H1 (cell line): ENCODE measurements around the gene OPHN1. TPM values are rescaled to one million over a fixed set of nuclear protein-coding genes. Genes with fewer than 3 reads are reported as not detected.

Source experiments
- CTCF ChIA-PET: fragments of 300-600 bp; sonication (Branson Sonifier 250); formaldehyde crosslinking; loops from one replicate; lab custom pipeline; 2021; ENCODE audit not compliant: partially characterized antibody; lab: Charles Lee
- POLR2A ChIA-PET: fragments of 300-600 bp; sonication (Branson Sonifier 250); formaldehyde crosslinking; loops from one replicate; lab custom pipeline; 2021; ENCODE audit warnings: inconsistent platforms; ENCODE audit not compliant: partially characterized antibody; lab: Charles Lee
- DNase-seq, 2 experiments: peaks; one replicate each; pipeline versions ENCODE4 v3.0.0 to v3.0.0-alpha.2; 2010 to 2022; ENCODE audit warnings: low spot score in 2 of 2, low read depth in 1 of 2, mixed read lengths in 1 of 2
- FAIRE-seq: peaks from 2 replicates; lab custom pipeline; 2011; peaks lifted over from hg19 to GRCh38; lab: Jason Lieb, UNC
- H2AFZ ChIP-seq: 2 replicates; pipeline ENCODE4 v1.8.1; 2012; ENCODE audit warnings: low read length, inconsistent platforms
- H2AK5ac ChIP-seq: 2 replicates; pipeline ENCODE4 v1.6.1; 2013; ENCODE audit warnings: low read depth, low read length
- H2BK120ac ChIP-seq: replicated peaks from 2 replicates; pipeline ENCODE3; 2013; ENCODE audit warnings: low read depth, low read length, inconsistent platforms
- H2BK12ac ChIP-seq: 2 replicates; pipeline ENCODE4 v1.6.1; 2013; ENCODE audit warnings: low read depth, low read length
- H2BK15ac ChIP-seq: 2 replicates; pipeline ENCODE4 v1.6.1; 2013; ENCODE audit warnings: low read length
- H2BK20ac ChIP-seq: 2 replicates; pipeline ENCODE4 v1.6.1; 2013; ENCODE audit warnings: low read length
- H2BK5ac ChIP-seq: 2 replicates; pipeline ENCODE4 v1.6.1; 2013; ENCODE audit warnings: low read depth, low read length
- H3K14ac ChIP-seq: 2 replicates; pipeline ENCODE4 v1.6.1; 2013; ENCODE audit warnings: inconsistent platforms; ENCODE audit not compliant: insufficient read length
- H3K18ac ChIP-seq: 2 replicates; pipeline ENCODE4 v1.6.1; 2013; ENCODE audit warnings: low read length; ENCODE audit errors: extremely low read depth
- H3K23ac ChIP-seq: 2 replicates; pipeline ENCODE4 v1.6.1; 2013; ENCODE audit warnings: inconsistent platforms; ENCODE audit not compliant: insufficient read length
- H3K23me2 ChIP-seq: 2 replicates; pipeline ENCODE4 v1.6.1; 2013; ENCODE audit warnings: low read depth, low read length
- H3K27ac ChIP-seq: 2 replicates; pipeline ENCODE4 v1.6.1; 2011; ENCODE audit warnings: low read depth, low read length, inconsistent platforms
- H3K27me3 ChIP-seq, 4 experiments: replicated peaks in 1 of 4; 1 replicate in 1 of 4; 2 replicates in 3 of 4; pipeline versions ENCODE4 v1.6.1 to v1.8.1; 2011 to 2013; ENCODE audit warnings: low read length in 3 of 4, mild to moderate bottlenecking in 3 of 4, inconsistent platforms in 2 of 4, mixed read lengths in 2 of 4, moderate library complexity in 1 of 4; ENCODE audit not compliant: control insufficient read depth in 3 of 4, insufficient read depth in 3 of 4; ENCODE audit errors: extremely low read depth in 1 of 4
- H3K36me3 ChIP-seq, 4 experiments: 2 replicates each; pipeline versions ENCODE4 v1.6.1 to v1.8.1; 2011 to 2013; ENCODE audit warnings: mild to moderate bottlenecking in 4 of 4, low read length in 3 of 4, moderate library complexity in 2 of 4, control low read depth in 1 of 4, inconsistent platforms in 1 of 4; ENCODE audit not compliant: insufficient read depth in 4 of 4, control insufficient read depth in 2 of 4
- H3K4ac ChIP-seq: replicated peaks from 2 replicates; pipeline ENCODE3; 2013; ENCODE audit warnings: low read length, low read depth, mixed read lengths, inconsistent platforms; ENCODE audit not compliant: insufficient read length
- H3K4me1 ChIP-seq, 4 experiments: replicated peaks in 1 of 4; 1 replicate in 1 of 4; 2 replicates in 3 of 4; pipeline versions ENCODE4 v1.6.1 to v1.8.1; 2011 to 2013; ENCODE audit warnings: low read length in 3 of 4, inconsistent platforms in 2 of 4, mixed read lengths in 1 of 4; ENCODE audit not compliant: insufficient read depth in 4 of 4, control insufficient read depth in 3 of 4
- H3K4me2 ChIP-seq, 2 experiments: 2 replicates each; pipeline versions ENCODE4 v1.6.1 to v1.8.1; 2011 to 2013; ENCODE audit warnings: low read depth in 2 of 2, low read length in 2 of 2, control low read depth in 1 of 2, inconsistent platforms in 1 of 2, mild to moderate bottlenecking in 1 of 2; ENCODE audit not compliant: insufficient read depth in 1 of 2
- H3K4me3 ChIP-seq, 4 experiments: fragments of 200-600, 300-600 bp in 1 of 4; sonication (generic), shearing (Covaris generic), sonication (Bioruptor Twin) in 1 of 4; 2 replicates each; pipeline versions ENCODE4 v1.5.1 to v1.8.1; 2011 to 2016; ENCODE audit warnings: low read length in 4 of 4, low read depth in 3 of 4, control low read depth in 2 of 4, inconsistent platforms in 2 of 4, mild to moderate bottlenecking in 2 of 4, mixed read lengths in 1 of 4, moderate library complexity in 1 of 4; ENCODE audit not compliant: insufficient read depth in 2 of 4; ENCODE audit errors: extremely low read depth in 1 of 4
- H3K56ac ChIP-seq: replicated peaks from 2 replicates; pipeline ENCODE3; 2013; ENCODE audit warnings: low read depth, mild to moderate bottlenecking, mixed read lengths, low read length, inconsistent platforms; ENCODE audit not compliant: insufficient read length
- H3K79me1 ChIP-seq: 2 replicates; pipeline ENCODE4 v1.6.1; 2013; ENCODE audit warnings: low read depth, low read length, control low read depth
- H3K79me2 ChIP-seq, 2 experiments: 2 replicates each; pipeline versions ENCODE4 v1.6.1 to v1.8.1; 2012 to 2013; ENCODE audit warnings: low read length in 2 of 2, mild to moderate bottlenecking in 2 of 2, inconsistent platforms in 1 of 2; ENCODE audit not compliant: insufficient read depth in 2 of 2, control insufficient read depth in 1 of 2
- H3K9ac ChIP-seq, 4 experiments: replicated peaks in 1 of 4; 1 replicate in 1 of 4; 2 replicates in 3 of 4; pipeline versions ENCODE4 v1.6.1 to v1.8.1; 2011 to 2013; ENCODE audit warnings: low read depth in 3 of 4, low read length in 3 of 4, control low read depth in 2 of 4, mild to moderate bottlenecking in 2 of 4, moderate library complexity in 2 of 4, inconsistent platforms in 1 of 4; ENCODE audit errors: extremely low read depth in 1 of 4
- H3K9me3 ChIP-seq, 2 experiments: 2 replicates each; pipeline versions ENCODE4 v1.6.1 to v1.8.1; 2012 to 2013; ENCODE audit warnings: mild to moderate bottlenecking in 2 of 2, moderate library complexity in 2 of 2, control low read depth in 1 of 2, inconsistent platforms in 1 of 2, low read depth in 1 of 2, low read length in 1 of 2, mixed read lengths in 1 of 2; ENCODE audit not compliant: insufficient read depth in 2 of 2
- H4K20me1 ChIP-seq, 2 experiments: replicated peaks in 1 of 2; 2 replicates each; pipeline versions ENCODE3 to v1.8.1; 2011 to 2013; ENCODE audit warnings: inconsistent platforms in 2 of 2, low read length in 2 of 2, mild to moderate bottlenecking in 1 of 2; ENCODE audit not compliant: insufficient read depth in 2 of 2, control insufficient read depth in 1 of 2
- H4K5ac ChIP-seq: 2 replicates; pipeline ENCODE4 v1.6.1; 2013; ENCODE audit warnings: low read length, low read depth, mixed read lengths, inconsistent platforms; ENCODE audit not compliant: insufficient read length
- H4K8ac ChIP-seq: 2 replicates; pipeline ENCODE4 v1.8.0; 2013; ENCODE audit warnings: mild to moderate bottlenecking, moderate library complexity, low read length, inconsistent platforms; ENCODE audit not compliant: insufficient read depth; ENCODE audit errors: extremely low read depth
- H4K91ac ChIP-seq: replicated peaks from 2 replicates; pipeline ENCODE3; 2013; ENCODE audit warnings: low read length, mixed read lengths, inconsistent platforms; ENCODE audit not compliant: insufficient read length
- CEBPB ChIP-seq: IDR thresholded peaks from 2 replicates; pipeline ENCODE4 v1.6.1; 2012; ENCODE audit warnings: low read depth, low read length
- CHD2 ChIP-seq: IDR thresholded peaks from 2 replicates; pipeline ENCODE4 v1.6.1; 2012; ENCODE audit warnings: low read length, improper control_type of control experiment
- EP300 ChIP-seq, 2 experiments: IDR thresholded peaks; 1 replicate in 1 of 2; 2 replicates in 1 of 2; pipeline ENCODE4 v1.6.1; 2011 to 2012; ENCODE audit warnings: low read depth in 2 of 2, low read length in 2 of 2, mild to moderate bottlenecking in 2 of 2, borderline replicate concordance in 1 of 2, inconsistent platforms in 1 of 2, moderate library complexity in 1 of 2
- EZH2 ChIP-seq: fragments of 200-600 bp; sonication (generic); IDR thresholded peaks from 2 replicates; pipeline ENCODE4 v1.7.1; 2012; ENCODE audit warnings: low read depth, mild to moderate bottlenecking, moderate library complexity, low read length, inconsistent platforms; ENCODE audit not compliant: severe bottlenecking
- FOSL1 ChIP-seq: IDR thresholded peaks from 2 replicates; pipeline ENCODE4 v1.6.1; 2011; ENCODE audit warnings: mild to moderate bottlenecking, low read depth, low read length, moderate library complexity; ENCODE audit not compliant: insufficient read depth
- HDAC6 ChIP-seq: IDR thresholded peaks from one replicate; pipeline ENCODE4 v1.7.1; 2012; ENCODE audit warnings: low read depth, mild to moderate bottlenecking, inconsistent platforms, low read length, moderate library complexity
- KDM1A ChIP-seq: fragments of 200-600, 300-600 bp; sonication (generic); IDR thresholded peaks from 2 replicates; pipeline ENCODE4 v1.7.1; 2016; ENCODE audit warnings: mild to moderate bottlenecking, low read length, borderline replicate concordance
- MAFK ChIP-seq: IDR thresholded peaks from 2 replicates; pipeline ENCODE4 v1.6.1; 2012; ENCODE audit warnings: low read depth, mild to moderate bottlenecking, improper control_type of control experiment, low read length
- MAX ChIP-seq: IDR thresholded peaks from 2 replicates; pipeline ENCODE4 v1.6.1; 2012; ENCODE audit warnings: inconsistent platforms
- SRF ChIP-seq: IDR thresholded peaks from 2 replicates; pipeline ENCODE4 v1.6.1; 2011; ENCODE audit warnings: mild to moderate bottlenecking, low read depth, low read length, moderate library complexity
- TAF7 ChIP-seq: optimal IDR thresholded peaks from 2 replicates; pipeline ENCODE3; 2011; ENCODE audit warnings: low read depth, mild to moderate bottlenecking, inconsistent platforms, low read length, moderate library complexity, borderline replicate concordance
- USF2 ChIP-seq: IDR thresholded peaks from 2 replicates; pipeline ENCODE4 v1.6.1; 2011; ENCODE audit warnings: low read length, improper control_type of control experiment
- WGBS, 2 experiments: shearing (Covaris generic) in 1 of 2; methylation state at CpG; one replicate each; pipeline versions ENCODE4 v1.1.6 to v1.1.7; 2013 to 2015; ENCODE audit warnings: low lambda C conversion rate in 2 of 2, mixed read lengths in 2 of 2, inconsistent platforms in 1 of 2, low coverage in 1 of 2, missing lambda C conversion rate in 1 of 2; ENCODE audit not compliant: insufficient replicate concordance in 2 of 2, insufficient coverage in 1 of 2, insufficient read length in 1 of 2; ENCODE audit errors: extremely low coverage in 1 of 2, missing lambda C conversion rate in 1 of 2; 5-methylcytosine and 5-hydroxymethylcytosine counted together
- polyA plus RNA-seq, 7 experiments: library from polyadenylated mRNA; depleted of rRNA in 3 of 7; stranded (reverse) in 5 of 7; unstranded in 2 of 7; fragments of >200 nt in 5 of 7; fragments of 200-250 nt in 2 of 7; gene quantifications; 1 replicate in 5 of 7; 2 replicates in 1 of 7; 4 replicates in 1 of 7; pipeline versions ENCODE4 v1.2.1 to v1.2.3, GENCODE V29; 2011 to 2013; ENCODE audit warnings: missing spikeins in 2 of 7, mixed read lengths in 2 of 7
- total RNA-seq: library from RNA; stranded (reverse); fragmentation: NEBNext Ultra II Directional; extraction: Animal tissue kit (Norgen Biotek cat#: 25700); gene quantifications from 2 replicates; pipeline ENCODE4 v1.2.1, GENCODE V29; 2021

OPHN1 gene
- total and polyA plus RNA-seq, 2 of the 8 experiments (the other 6 are each of a cell fraction or from before 2014, with no cell fraction given) = 1.2 to 3.5 TPM

GRCh38 chrX:68421636-68422035, 11.7 kb downstream of the OPHN1 start:
- no peak overlapping the region for H2BK5ac ChIP-seq
- H3K27me3 ChIP-seq = no peaks in the 10 kb centered on the region
- ChIA-PET POLR2A (interaction anchor here (2.4 kb wide), 1 partner anchor 11 kb away, joined by 8 read pairs; the partner anchor contains the start of gene OPHN1), CTCF (no interaction called here)
- no peak overlapping the region for H2AK5ac ChIP-seq
- H3K23ac ChIP-seq = no peak overlapping the region
- no peak overlapping the region for H2BK15ac ChIP-seq
- FAIRE-seq = no peak
- no peak overlapping the region for H2AFZ ChIP-seq
- no peak overlapping the region for H4K5ac ChIP-seq
- H3K56ac ChIP-seq = no peak overlapping the region
- no peak overlapping the region for H2BK20ac ChIP-seq
- H3K79me2 ChIP-seq = no peaks in the 10 kb centered on the region
- no peak for TF ChIP-seq CEBPB
- TF ChIP-seq TAF7 = no peak
- TF ChIP-seq FOSL1 = no peak
- no peak for TF ChIP-seq EP300 (IDR thresholded peaks at IDR 0.05; ENCODE audit: borderline replicate concordance in 1 of 2, low read depth in 2 of 2, low read length in 2 of 2)
- TF ChIP-seq EZH2 = no peak
- no peak for TF ChIP-seq HDAC6
- TF ChIP-seq KDM1A = no peak
- TF ChIP-seq MAFK = no peak
- TF ChIP-seq CHD2 = no peak
- TF ChIP-seq MAX = no peak
- TF ChIP-seq USF2 = no peak
- no peak for TF ChIP-seq SRF
- no peak overlapping the region for H2BK12ac ChIP-seq
- no peak overlapping the region for H3K14ac ChIP-seq
- H3K27ac ChIP-seq = no peak overlapping the region
- H3K18ac ChIP-seq = no peak overlapping the region
- no peak for DNase-seq
- H3K4me2 ChIP-seq = no peak overlapping the region
- H3K4me1 ChIP-seq = no peaks in the 10 kb centered on the region
- H3K36me3 ChIP-seq = no peaks in the 10 kb centered on the region
- no peak overlapping the region for H4K8ac ChIP-seq
- H4K91ac ChIP-seq = no peak overlapping the region
- H3K79me1 ChIP-seq = no peaks in the 10 kb centered on the region
- no peak overlapping the region for H3K9ac ChIP-seq
- H2BK120ac ChIP-seq = no peak overlapping the region
- no peaks in the 10 kb centered on the region for H3K23me2 ChIP-seq
- H3K4ac ChIP-seq = no peak overlapping the region
- H3K9me3 ChIP-seq = no peaks in the 10 kb centered on the region
- H3K4me3 ChIP-seq = no peak overlapping the region
- H4K20me1 ChIP-seq = no peaks in the 10 kb centered on the region
- 87% methylated on average over 3 of the region's 3 CpGs; no CpG with 5 or more reads in 1 of the 2 experiments for WGBS, 2 experiments
